ENCODE measurements around the gene DERL3.

DERL3 gene

DNA sequence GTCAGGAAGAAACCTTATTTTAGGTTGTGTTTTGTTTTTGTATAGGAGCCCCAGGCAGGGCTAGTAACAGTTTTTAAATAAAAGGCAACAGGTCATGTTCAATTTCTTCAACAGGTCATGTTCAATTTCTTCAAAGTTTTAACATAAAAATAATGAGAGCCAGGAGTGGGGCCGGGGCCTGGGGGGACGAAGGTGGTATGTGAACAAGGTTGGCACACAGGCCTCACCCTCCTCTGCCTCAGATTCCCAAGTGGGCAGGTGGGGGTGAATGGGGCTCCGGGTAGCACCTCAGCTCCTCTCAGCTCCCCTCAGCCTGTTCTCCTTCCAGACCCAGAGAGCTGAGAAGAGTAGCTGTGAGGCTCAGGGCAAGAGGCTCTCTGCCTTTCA lies 4.4 kb downstream of the DERL3 start:
- H3K4me3 ChIP-seq (ENCODE audit: low read depth, low read length) = no peak overlapping the region
- TF ChIP-seq, protein P1, sequence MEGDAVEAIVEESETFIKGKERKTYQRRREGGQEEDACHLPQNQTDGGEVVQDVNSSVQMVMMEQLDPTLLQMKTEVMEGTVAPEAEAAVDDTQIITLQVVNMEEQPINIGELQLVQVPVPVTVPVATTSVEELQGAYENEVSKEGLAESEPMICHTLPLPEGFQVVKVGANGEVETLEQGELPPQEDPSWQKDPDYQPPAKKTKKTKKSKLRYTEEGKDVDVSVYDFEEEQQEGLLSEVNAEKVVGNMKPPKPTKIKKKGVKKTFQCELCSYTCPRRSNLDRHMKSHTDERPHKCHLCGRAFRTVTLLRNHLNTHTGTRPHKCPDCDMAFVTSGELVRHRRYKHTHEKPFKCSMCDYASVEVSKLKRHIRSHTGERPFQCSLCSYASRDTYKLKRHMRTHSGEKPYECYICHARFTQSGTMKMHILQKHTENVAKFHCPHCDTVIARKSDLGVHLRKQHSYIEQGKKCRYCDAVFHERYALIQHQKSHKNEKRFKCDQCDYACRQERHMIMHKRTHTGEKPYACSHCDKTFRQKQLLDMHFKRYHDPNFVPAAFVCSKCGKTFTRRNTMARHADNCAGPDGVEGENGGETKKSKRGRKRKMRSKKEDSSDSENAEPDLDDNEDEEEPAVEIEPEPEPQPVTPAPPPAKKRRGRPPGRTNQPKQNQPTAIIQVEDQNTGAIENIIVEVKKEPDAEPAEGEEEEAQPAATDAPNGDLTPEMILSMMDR (IDR thresholded peaks at IDR 0.05; ENCODE audit: low read depth, low read length) = no peak

DNA sequence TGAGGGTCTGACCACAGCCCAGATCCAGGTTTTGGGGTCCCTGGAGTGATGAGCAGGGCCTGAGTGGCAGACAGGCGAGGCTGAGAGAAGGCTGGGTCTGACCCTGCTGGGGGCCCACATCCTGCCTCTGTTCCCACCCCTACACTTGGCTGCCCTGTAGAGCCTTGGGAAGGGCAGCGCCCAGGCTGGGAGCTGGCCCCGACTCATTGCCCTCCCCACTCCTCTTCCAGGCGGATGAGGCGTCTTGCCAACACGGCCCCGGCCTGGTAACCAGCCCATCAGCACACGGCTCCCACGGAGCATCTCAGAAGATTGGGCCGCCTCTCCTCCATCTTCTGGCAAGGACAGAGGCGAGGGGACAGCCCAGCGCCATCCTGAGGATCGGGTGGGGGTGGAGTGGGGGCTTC lies 4.9 kb downstream of the DERL3 start:
- TF ChIP-seq, protein P1 (IDR thresholded peaks at IDR 0.05; ENCODE audit: low read depth, low read length) = no peak
- no peak overlapping the region for H3K4me3 ChIP-seq (ENCODE audit: low read depth, low read length)

DNA sequence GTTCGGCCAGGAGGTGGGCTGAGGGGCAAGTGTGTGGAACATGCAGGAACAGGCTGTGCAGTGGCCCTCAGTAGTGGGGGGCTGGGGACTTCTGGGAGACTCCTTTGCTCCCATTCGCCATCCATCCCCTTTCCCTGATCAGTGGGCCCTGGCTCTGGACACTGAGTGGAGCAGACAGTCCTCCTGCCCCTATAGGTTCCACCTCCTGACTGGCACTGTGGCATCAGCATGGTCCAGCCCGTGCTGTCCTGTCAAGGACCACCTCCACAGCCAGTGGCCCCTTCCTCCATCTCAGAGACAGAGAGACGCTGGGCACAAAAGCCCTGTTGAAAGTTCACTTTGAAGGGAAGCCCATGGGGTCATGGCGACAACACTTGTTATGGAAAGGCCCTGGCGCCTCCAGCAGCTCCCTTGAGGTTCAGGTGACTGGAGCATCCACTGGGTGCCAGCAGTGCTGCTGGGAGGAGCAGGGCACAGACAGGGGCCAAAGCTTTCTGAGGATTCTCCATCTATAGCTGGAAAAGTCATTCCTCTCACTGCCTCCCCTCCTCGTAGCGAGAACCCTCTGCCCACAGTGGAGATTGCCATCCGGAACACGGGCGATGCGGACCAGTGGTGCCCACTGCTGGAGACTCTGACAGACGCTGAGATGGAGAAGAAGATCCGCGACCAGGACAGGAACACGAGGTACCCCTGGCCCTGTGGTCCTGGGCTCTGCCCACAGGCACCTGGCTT lies 5.6 kb downstream of the DERL3 start:
- TF ChIP-seq, protein P1 (IDR thresholded peaks at IDR 0.05; ENCODE audit: low read depth, low read length) = no peak

DNA sequence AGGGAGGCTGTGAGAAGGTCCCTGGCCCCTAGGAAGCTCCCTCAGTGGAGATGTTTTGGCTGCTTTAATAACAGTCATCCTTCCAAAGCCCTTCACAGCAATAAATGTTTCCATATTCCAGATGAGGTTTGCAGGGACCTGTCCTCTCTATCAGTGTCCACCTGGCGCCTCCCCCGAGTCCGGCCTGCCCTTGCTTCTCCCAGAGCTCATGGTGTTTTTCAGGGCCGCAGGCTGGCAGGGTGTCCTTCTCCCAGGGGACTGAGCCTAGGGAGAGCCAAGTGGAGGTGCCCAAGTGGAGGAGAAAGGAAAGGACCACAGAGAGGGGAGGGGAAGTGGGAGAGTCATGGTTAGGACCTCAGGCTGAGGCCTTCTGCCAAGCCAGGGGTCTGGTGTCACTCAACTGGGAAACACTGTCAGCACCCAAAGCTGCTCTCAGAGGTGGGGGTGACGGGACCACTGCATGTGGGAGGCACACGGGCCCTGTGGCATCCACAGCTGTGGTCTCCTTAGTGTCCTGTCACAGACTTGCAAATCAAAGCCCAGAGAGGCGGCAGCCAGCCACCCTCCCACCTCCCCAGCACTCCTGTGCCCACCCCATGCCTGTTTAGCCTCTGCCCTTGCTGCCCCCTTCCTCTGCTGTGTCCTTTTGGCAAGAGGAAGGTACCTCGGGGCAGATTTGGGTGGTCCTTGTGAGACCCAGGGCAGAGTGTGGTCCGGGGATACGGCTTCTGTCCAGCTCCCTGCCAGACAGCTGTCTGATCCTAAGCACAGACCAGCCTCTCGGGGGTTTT lies 6.4 kb downstream of the DERL3 start:
- H3K4me3 ChIP-seq (ENCODE audit: low read depth, low read length) = no peak overlapping the region
- TF ChIP-seq, protein P1 (IDR thresholded peaks at IDR 0.05; ENCODE audit: low read depth, low read length) = no peak

More for the DNA sequence above, 5.6 kb downstream of the DERL3 start:
- H3K4me3 ChIP-seq (ENCODE audit: low read depth, low read length) = no peak overlapping the region

DNA sequence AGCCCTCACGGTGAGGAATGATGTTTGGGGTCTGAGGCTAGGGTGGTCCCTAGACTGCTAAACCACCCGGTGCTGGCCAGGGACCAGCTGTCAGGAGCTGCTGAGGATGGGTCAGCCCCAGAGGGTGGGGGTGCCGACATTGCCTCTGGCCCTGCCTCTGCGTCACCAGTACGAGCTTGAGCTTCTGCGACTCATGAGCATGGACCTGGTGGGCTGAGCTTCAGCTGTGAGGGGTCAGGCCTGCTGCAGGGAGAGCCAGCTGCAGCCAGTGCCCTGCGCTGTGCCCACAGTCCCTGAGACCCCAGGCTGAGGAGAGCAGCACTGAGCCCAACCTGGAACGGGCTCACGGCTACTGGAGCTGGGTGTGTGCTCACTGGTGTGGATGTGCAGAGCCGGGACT lies 7.0 kb downstream of the DERL3 start:
- TF ChIP-seq, protein P1 (IDR thresholded peaks at IDR 0.05; ENCODE audit: low read depth, low read length) = no peak

DNA sequence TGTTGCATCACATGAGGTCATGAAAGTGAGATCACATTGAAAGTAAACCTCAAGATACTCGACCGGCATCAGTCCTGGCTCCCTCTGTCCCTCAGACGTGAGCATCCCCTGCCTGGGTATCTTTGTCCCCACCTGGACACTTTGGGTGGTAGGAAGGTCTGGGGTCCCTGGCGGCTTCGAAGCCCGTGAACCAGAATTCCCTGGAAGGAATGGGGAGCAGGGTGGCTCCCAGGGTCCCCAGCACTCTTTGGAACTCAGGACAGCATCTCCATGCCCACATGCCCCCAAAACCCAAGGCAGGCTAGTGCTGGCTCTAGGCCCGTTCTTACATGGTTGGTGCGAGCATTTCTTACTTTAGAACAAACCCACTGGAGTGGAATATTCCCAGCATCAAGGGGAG lies 7.5 kb downstream of the DERL3 start:
- H3K4me3 ChIP-seq (ENCODE audit: low read depth, low read length) = no peak overlapping the region
- TF ChIP-seq, protein P1 (IDR thresholded peaks at IDR 0.05; ENCODE audit: low read depth, low read length) = no peak

More for the DNA sequence above, 7.0 kb downstream of the DERL3 start:
- H3K4me3 ChIP-seq (ENCODE audit: low read depth, low read length) = no peak overlapping the region

DNA sequence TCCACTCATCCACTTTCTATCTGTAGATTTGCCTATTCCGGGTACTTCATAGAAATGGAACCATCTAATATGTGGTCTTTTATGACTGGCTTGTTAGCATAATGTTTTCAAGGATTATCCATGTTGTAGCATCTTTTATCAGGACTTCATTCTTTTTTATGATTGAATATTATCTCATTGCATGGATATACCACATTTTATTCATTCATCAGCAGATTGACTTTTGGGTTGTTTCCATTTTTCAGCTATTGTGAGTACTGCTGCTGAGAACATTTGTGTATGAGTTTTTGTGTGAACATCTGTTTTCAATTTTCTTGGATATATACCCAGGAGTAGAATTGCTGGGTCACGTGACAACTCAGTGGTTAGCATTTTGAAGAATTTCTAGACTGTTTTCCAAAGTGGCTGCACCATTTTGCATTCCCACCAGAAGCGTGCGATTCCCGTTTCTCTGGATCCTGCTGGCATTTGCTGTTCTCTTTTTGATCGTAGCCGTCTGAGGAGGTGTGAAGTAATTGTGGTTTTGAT lies 8.9 kb downstream of the DERL3 start:
- no peak overlapping the region for H3K4me3 ChIP-seq (ENCODE audit: low read depth, low read length)
- TF ChIP-seq, protein P1 (IDR thresholded peaks at IDR 0.05; ENCODE audit: low read depth, low read length) = no peak

Data from WI38 (cell line).